HepG2 (cell line): ENCODE data around the gene GSTK1. TPM values are rescaled to one million over a fixed set of nuclear protein-coding genes. Genes with fewer than 3 reads are reported as not detected.
A peak's percentile ranks its signal among the peaks of the same experiment; 100 is the strongest.

Source experiments
- CBX1 ChIP-seq: IDR thresholded peaks from one replicate; pipeline ENCODE4 v1.6.1; 2016; ENCODE audit warnings: antibody characterized with exemption, low read depth
- JUNB ChIP-seq: sonication (generic); formaldehyde crosslinking; IDR thresholded peaks from 2 replicates; pipeline ENCODE4 v1.8.0; 2022; ENCODE audit warnings: missing genetic modification reagents, mild to moderate bottlenecking, borderline replicate concordance
- KDM5A ChIP-seq: fragments of 200-600 bp; sonication (generic); IDR thresholded peaks from 2 replicates; pipeline ENCODE4 v1.7.0; 2018; ENCODE audit warnings: antibody characterized with exemption, mild to moderate bottlenecking, low read length, borderline replicate concordance
- NFYB ChIP-seq: sonication (generic); formaldehyde crosslinking; IDR thresholded peaks from 2 replicates; pipeline ENCODE4 v1.4.0; 2020; ENCODE audit warnings: missing genetic modification reagents
- RBFOX2 ChIP-seq: fragments of 200-400 bp; formaldehyde crosslinking; IDR thresholded peaks from 2 replicates; pipeline ENCODE4 v1.6.1; 2017; ENCODE audit warnings: low read depth, mild to moderate bottlenecking, low read length
- RFXAP ChIP-seq: sonication (generic); formaldehyde crosslinking; IDR thresholded peaks from 2 replicates; pipeline ENCODE4 v1.4.0; 2020; ENCODE audit warnings: missing genetic modification reagents, borderline replicate concordance
- ZNF446 ChIP-seq: sonication (generic); formaldehyde crosslinking; IDR thresholded peaks from 2 replicates; pipeline ENCODE4 v1.5.0; 2020; ENCODE audit warnings: mild to moderate bottlenecking, missing genetic modification reagents
- ZNF570 ChIP-seq: sonication (generic); formaldehyde crosslinking; IDR thresholded peaks from 2 replicates; pipeline ENCODE4 v1.4.0; 2020; ENCODE audit warnings: mild to moderate bottlenecking, missing genetic modification reagents, borderline replicate concordance
- ZNF646 ChIP-seq: sonication (generic); formaldehyde crosslinking; IDR thresholded peaks from 2 replicates; pipeline ENCODE4 v1.9.0; 2021; ENCODE audit warnings: mild to moderate bottlenecking, missing genetic modification reagents
- ZSCAN22 ChIP-seq: sonication (generic); formaldehyde crosslinking; IDR thresholded peaks from 2 replicates; pipeline ENCODE4 v1.4.0; 2020; ENCODE audit warnings: mild to moderate bottlenecking, missing genetic modification reagents
- ZZZ3 ChIP-seq: sonication (generic); formaldehyde crosslinking; IDR thresholded peaks from 2 replicates; pipeline ENCODE4 v1.4.0; 2020; ENCODE audit warnings: missing genetic modification reagents, mild to moderate bottlenecking, borderline replicate concordance
- polyA plus RNA-seq, 8 experiments: library from polyadenylated mRNA; depleted of rRNA in 3 of 8; stranded (reverse) in 7 of 8; unstranded in 1 of 8; fragments of >200 nt; fragmentation: Illumina TruSeq in 4 of 8; extraction: Trizol in 4 of 8; gene quantifications; 2 replicates each; pipeline versions ENCODE4 v1.2.1 to v1.2.3, GENCODE V29; 2011 to 2016; ENCODE audit warnings: low read depth in 4 of 8, missing spikeins in 1 of 8, mixed read lengths in 1 of 8; ENCODE audit not compliant: insufficient read depth in 1 of 8
- total RNA-seq, 5 experiments: library from RNA; depleted of rRNA; stranded (reverse); fragments of >200 nt; fragmentation: Illumina TruSeq; extraction: Trizol; gene quantifications; 2 replicates each; pipeline ENCODE4 v1.2.3, GENCODE V29; 2016; ENCODE audit warnings: low read depth in 1 of 5
- TF ChIP-seq, protein P1 (sequence below), 2 experiments: sonication (generic) in 1 of 2; formaldehyde crosslinking in 1 of 2; IDR thresholded peaks; 2 replicates each; pipeline versions ENCODE4 v1.4.0 to v1.6.1; 2016 to 2020; ENCODE audit warnings: borderline replicate concordance in 1 of 2, low read depth in 1 of 2, mild to moderate bottlenecking in 1 of 2, missing genetic modification reagents in 1 of 2
- TF ChIP-seq, protein P2 (sequence below): sonication (generic); formaldehyde crosslinking; IDR thresholded peaks from 2 replicates; pipeline ENCODE4 v1.8.0; 2023; ENCODE audit warnings: mild to moderate bottlenecking, missing genetic modification reagents
- TF ChIP-seq, protein P3 (sequence below): sonication (generic); formaldehyde crosslinking; IDR thresholded peaks from 2 replicates; pipeline ENCODE4 v1.5.1; 2020; ENCODE audit warnings: missing genetic modification reagents, mild to moderate bottlenecking, borderline replicate concordance

GSTK1 gene
- total and polyA plus RNA-seq, 2 of the 13 experiments (the other 11 are each of a cell fraction or from before 2014, with no cell fraction given), result 64.6 to 92.1 TPM

GRCh38 chr7:143287935-143288826 is 24.9 kb downstream of the GSTK1 start, which contains the start of gene CASP2 (continued):
- no peak for TF ChIP-seq JUNB (CRISPR knock-in tag)
- peak; percentile 81 for TF ChIP-seq NFYB (CRISPR knock-in tag)
- TF ChIP-seq ZSCAN22, result no peak
- TF ChIP-seq ZZZ3, result no peak
- TF ChIP-seq RFXAP (CRISPR knock-in tag), result no peak
- peak; percentile 91 for TF ChIP-seq RBFOX2
- TF ChIP-seq, protein P1, sequence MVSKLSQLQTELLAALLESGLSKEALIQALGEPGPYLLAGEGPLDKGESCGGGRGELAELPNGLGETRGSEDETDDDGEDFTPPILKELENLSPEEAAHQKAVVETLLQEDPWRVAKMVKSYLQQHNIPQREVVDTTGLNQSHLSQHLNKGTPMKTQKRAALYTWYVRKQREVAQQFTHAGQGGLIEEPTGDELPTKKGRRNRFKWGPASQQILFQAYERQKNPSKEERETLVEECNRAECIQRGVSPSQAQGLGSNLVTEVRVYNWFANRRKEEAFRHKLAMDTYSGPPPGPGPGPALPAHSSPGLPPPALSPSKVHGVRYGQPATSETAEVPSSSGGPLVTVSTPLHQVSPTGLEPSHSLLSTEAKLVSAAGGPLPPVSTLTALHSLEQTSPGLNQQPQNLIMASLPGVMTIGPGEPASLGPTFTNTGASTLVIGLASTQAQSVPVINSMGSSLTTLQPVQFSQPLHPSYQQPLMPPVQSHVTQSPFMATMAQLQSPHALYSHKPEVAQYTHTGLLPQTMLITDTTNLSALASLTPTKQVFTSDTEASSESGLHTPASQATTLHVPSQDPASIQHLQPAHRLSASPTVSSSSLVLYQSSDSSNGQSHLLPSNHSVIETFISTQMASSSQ (IDR thresholded peaks at IDR 0.05; ENCODE audit: low read depth), result no peak
- TF ChIP-seq, protein P1 (CRISPR knock-in tag; IDR thresholded peaks at IDR 0.05; ENCODE audit: borderline replicate concordance), result no peak; the same call in 1 of the 2 replicates
- TF ChIP-seq, protein P2, sequence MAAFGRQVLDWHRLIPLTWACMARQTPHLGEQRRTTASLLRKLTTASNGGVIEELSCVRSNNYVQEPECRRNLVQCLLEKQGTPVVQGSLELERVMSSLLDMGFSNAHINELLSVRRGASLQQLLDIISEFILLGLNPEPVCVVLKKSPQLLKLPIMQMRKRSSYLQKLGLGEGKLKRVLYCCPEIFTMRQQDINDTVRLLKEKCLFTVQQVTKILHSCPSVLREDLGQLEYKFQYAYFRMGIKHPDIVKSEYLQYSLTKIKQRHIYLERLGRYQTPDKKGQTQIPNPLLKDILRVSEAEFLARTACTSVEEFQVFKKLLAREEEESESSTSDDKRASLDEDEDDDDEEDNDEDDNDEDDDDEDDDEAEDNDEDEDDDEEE, result peak; percentile 84; the same call in 1 of the 2 replicates
- TF ChIP-seq CBX1, result no peak
- TF ChIP-seq, protein P3, sequence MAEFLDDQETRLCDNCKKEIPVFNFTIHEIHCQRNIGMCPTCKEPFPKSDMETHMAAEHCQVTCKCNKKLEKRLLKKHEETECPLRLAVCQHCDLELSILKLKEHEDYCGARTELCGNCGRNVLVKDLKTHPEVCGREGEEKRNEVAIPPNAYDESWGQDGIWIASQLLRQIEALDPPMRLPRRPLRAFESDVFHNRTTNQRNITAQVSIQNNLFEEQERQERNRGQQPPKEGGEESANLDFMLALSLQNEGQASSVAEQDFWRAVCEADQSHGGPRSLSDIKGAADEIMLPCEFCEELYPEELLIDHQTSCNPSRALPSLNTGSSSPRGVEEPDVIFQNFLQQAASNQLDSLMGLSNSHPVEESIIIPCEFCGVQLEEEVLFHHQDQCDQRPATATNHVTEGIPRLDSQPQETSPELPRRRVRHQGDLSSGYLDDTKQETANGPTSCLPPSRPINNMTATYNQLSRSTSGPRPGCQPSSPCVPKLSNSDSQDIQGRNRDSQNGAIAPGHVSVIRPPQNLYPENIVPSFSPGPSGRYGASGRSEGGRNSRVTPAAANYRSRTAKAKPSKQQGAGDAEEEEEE, result no peak
- no peak for TF ChIP-seq ZNF446 (CRISPR knock-in tag)
- no peak for TF ChIP-seq KDM5A
- no peak for TF ChIP-seq ZNF570 (CRISPR knock-in tag)
- no peak for TF ChIP-seq ZNF646 (CRISPR knock-in tag)
